GM18858 (cell line): ENCODE measurements around the gene TLE4.
A peak's percentile ranks its signal among the peaks of the same experiment; 100 is the strongest.
"Not testable (repeated sequence)": the region's sequence is repeated elsewhere in the genome, so short reads cannot be mapped to it uniquely, and the experiment has no call there.

Experiments
- ATAC-seq: cut with Tn5 transposase; IDR thresholded peaks from one replicate; pipeline ENCODE4 v1.9.1; 2021; ENCODE audit not compliant: unreplicated experiment

TLE4 gene

GRCh38 chr9:79630521-79631403 lies 59.0 kb downstream of the TLE4 start:
- peak; percentile 81 for ATAC-seq

GRCh38 chr9:79632060-79632459 lies 60.3 kb downstream of the TLE4 start:
- ATAC-seq, result no peak

- ATAC-seq, result no peak
Measured at GRCh38 chr9:79632705-79633104, 60.9 kb downstream of the TLE4 start.

- no peak for ATAC-seq
Measured at GRCh38 chr9:79633558-79633957, 61.8 kb downstream of the TLE4 start.

GRCh38 chr9:79637177-79637925 lies 65.6 kb downstream of the TLE4 start:
- no peak for ATAC-seq

GRCh38 chr9:79638806-79639205 lies 67.0 kb downstream of the TLE4 start:
- no peak for ATAC-seq

GRCh38 chr9:79639354-79639753 lies 67.6 kb downstream of the TLE4 start:
- ATAC-seq, result no peak

- not testable (repeated sequence) for ATAC-seq
Measured at GRCh38 chr9:79640067-79640466, 68.3 kb downstream of the TLE4 start.

- ATAC-seq, result no peak
Measured at GRCh38 chr9:79641070-79641469, 69.3 kb downstream of the TLE4 start.

- ATAC-seq, result no peak
Measured at GRCh38 chr9:79642671-79643070, 70.9 kb downstream of the TLE4 start.

- no peak for ATAC-seq
Measured at GRCh38 chr9:79644048-79644447, 72.3 kb downstream of the TLE4 start.

GRCh38 chr9:79644601-79645000 lies 72.8 kb downstream of the TLE4 start:
- ATAC-seq, result no peak

- no peak for ATAC-seq
Measured at GRCh38 chr9:79645110-79645509, 73.3 kb downstream of the TLE4 start.

GRCh38 chr9:79646096-79646495 lies 74.3 kb downstream of the TLE4 start:
- ATAC-seq, result no peak

- no peak for ATAC-seq
Measured at GRCh38 chr9:79651251-79651795, 79.6 kb downstream of the TLE4 start.

GRCh38 chr9:79652598-79652997 lies 80.8 kb downstream of the TLE4 start:
- ATAC-seq, result no peak

- ATAC-seq, result not testable (repeated sequence)
Measured at GRCh38 chr9:79654591-79655382, 83.0 kb downstream of the TLE4 start.

- no peak for ATAC-seq
Measured at GRCh38 chr9:79655551-79655950, 83.8 kb downstream of the TLE4 start.

GRCh38 chr9:79656169-79656568 lies 84.4 kb downstream of the TLE4 start:
- no peak for ATAC-seq

- ATAC-seq, result no peak
Measured at GRCh38 chr9:79657891-79658290, 86.1 kb downstream of the TLE4 start.

- no peak for ATAC-seq
Measured at GRCh38 chr9:79658926-79659325, 87.2 kb downstream of the TLE4 start.
